ENCODE measurements around the gene FCHSD2. TPM values are rescaled to one million over a fixed set of nuclear protein-coding genes. Genes with fewer than 3 reads are reported as not detected.
"Not testable (repeated sequence)": the region's sequence is repeated elsewhere in the genome, so short reads cannot be mapped to it uniquely, and the experiment has no call there.

The FCHSD2 gene
- total RNA-seq, 1 donor from 2014 or later = 22.2 TPM

GRCh38 chr11:73137944-73138274, 4.2 kb downstream of the FCHSD2 start:
- peaks cover 7% of the 10 kb centered on the region for H3K27me3 Mint-ChIP-seq (ENCODE audit: insufficient read depth, low read depth)
- Histone ChIP-seq H2AFZ (replicated peaks) (no peak overlapping the region), H3K27me3 (no peaks in the 10 kb centered on the region), H4K20me1 (ENCODE audit: low read depth) (peaks cover 6% of the 10 kb centered on the region), H3K27ac (no peak overlapping the region), H3F3A (ENCODE audit: low read depth) (peaks cover 29% of the 10 kb centered on the region), H3K9ac (no peak overlapping the region), H3K36me3 (no peaks in the 10 kb centered on the region), H3K9me3 (ENCODE audit: low read depth) (no peaks in the 10 kb centered on the region), H3K4me3 (no peak overlapping the region), H3K4me1 (peaks cover 15% of the 10 kb centered on the region), H3K79me2 (ENCODE audit: low read depth) (peaks cover 72% of the 10 kb centered on the region), H3K4me2 (no peak overlapping the region)
- no peak for DNase-seq (ENCODE audit: low spot score)
- no peaks in the 10 kb centered on the region for H3K9me3 Mint-ChIP-seq
- no peak for TF ChIP-seq CTCF (IDR thresholded peaks at IDR 0.05)
- TF ChIP-seq EZH2 (IDR thresholded peaks at IDR 0.05) = no peak
- TF ChIP-seq EZH2phosphoT487 (IDR thresholded peaks at IDR 0.05) = no peak
- no peak overlapping the region for H3K27ac Mint-ChIP-seq
- no peak overlapping the region for H3K4me3 Mint-ChIP-seq
- H3K4me1 Mint-ChIP-seq = peaks cover 26% of the 10 kb centered on the region
- peaks cover 14% of the 10 kb centered on the region for H3K36me3 Mint-ChIP-seq

- Histone ChIP-seq H3K4me1 (peaks cover 15% of the 10 kb centered on the region), H3K79me2 (ENCODE audit: low read depth) (peaks cover 73% of the 10 kb centered on the region), H3K9me3 (ENCODE audit: low read depth) (no peaks in the 10 kb centered on the region), H3K4me3 (no peak overlapping the region), H3F3A (ENCODE audit: low read depth) (peaks cover 24% of the 10 kb centered on the region), H3K9ac (no peak overlapping the region), H3K27me3 (no peaks in the 10 kb centered on the region), H2AFZ (replicated peaks) (no peak overlapping the region), H3K4me2 (no peak overlapping the region), H3K27ac (no peak overlapping the region), H3K36me3 (no peaks in the 10 kb centered on the region), H4K20me1 (ENCODE audit: low read depth) (peaks cover 10% of the 10 kb centered on the region)
- Mint-ChIP-seq H3K27me3 (ENCODE audit: insufficient read depth, low read depth) (peaks cover 4% of the 10 kb centered on the region), H3K27ac (no peak overlapping the region), H3K4me1 (peaks cover 23% of the 10 kb centered on the region), H3K4me3 (no peak overlapping the region), H3K9me3 (no peaks in the 10 kb centered on the region), H3K36me3 (peaks cover 16% of the 10 kb centered on the region)
- no peak for DNase-seq (ENCODE audit: low spot score)
- no peak for TF ChIP-seq EZH2phosphoT487 (IDR thresholded peaks at IDR 0.05)
Observed at GRCh38 chr11:73137262-73137943, 4.7 kb downstream of the FCHSD2 start.

GRCh38 chr11:73136722-73137121, 5.4 kb downstream of the FCHSD2 start:
- Histone ChIP-seq H3K4me1 (peaks cover 15% of the 10 kb centered on the region), H3F3A (ENCODE audit: low read depth) (peaks cover 19% of the 10 kb centered on the region), H4K20me1 (ENCODE audit: low read depth) (peaks cover 13% of the 10 kb centered on the region), H3K79me2 (ENCODE audit: low read depth) (peaks cover 80% of the 10 kb centered on the region)
- H2AFZ ChIP-seq (replicated peaks); H3K9me3 Mint-ChIP-seq; H3K4me2 ChIP-seq; H3K27ac Mint-ChIP-seq; H3K27me3 ChIP-seq; H3K9ac ChIP-seq; H3K27me3 Mint-ChIP-seq (ENCODE audit: insufficient read depth, low read depth); H3K4me3 ChIP-seq; DNase-seq (ENCODE audit: low spot score); H3K36me3 ChIP-seq; H3K9me3 ChIP-seq (ENCODE audit: low read depth); H3K27ac ChIP-seq; H3K4me3 Mint-ChIP-seq: not testable (repeated sequence)
- Mint-ChIP-seq H3K36me3 (peaks cover 20% of the 10 kb centered on the region), H3K4me1 (peaks cover 23% of the 10 kb centered on the region)

- peaks cover 73% of the 10 kb centered on the region for H3K79me2 ChIP-seq (ENCODE audit: low read depth)
Observed at GRCh38 chr11:73135346-73136284, 6.5 kb downstream of the FCHSD2 start.

GRCh38 chr11:73132349-73132748, 9.8 kb downstream of the FCHSD2 start:
- not testable (repeated sequence) for H3K9me3 Mint-ChIP-seq; H3F3A ChIP-seq (ENCODE audit: low read depth); H3K4me1 ChIP-seq; H3K4me1 Mint-ChIP-seq; H3K27ac ChIP-seq; H3K9ac ChIP-seq; DNase-seq (ENCODE audit: low spot score); H3K4me3 ChIP-seq; H3K27me3 Mint-ChIP-seq (ENCODE audit: insufficient read depth, low read depth); H2AFZ ChIP-seq (replicated peaks); H3K27ac Mint-ChIP-seq; H3K4me2 ChIP-seq; H3K27me3 ChIP-seq; H3K4me3 Mint-ChIP-seq; H3K36me3 ChIP-seq; H3K9me3 ChIP-seq (ENCODE audit: low read depth)
- Histone ChIP-seq H3K79me2 (ENCODE audit: low read depth) (peaks cover 40% of the 10 kb centered on the region), H4K20me1 (ENCODE audit: low read depth) (peaks cover 15% of the 10 kb centered on the region)
- peaks cover 37% of the 10 kb centered on the region for H3K36me3 Mint-ChIP-seq

More at GRCh38 chr11:73135346-73136284, 6.5 kb downstream of the FCHSD2 start:
- peaks cover 9% of the 10 kb centered on the region for H3F3A ChIP-seq (ENCODE audit: low read depth)
- Mint-ChIP-seq H3K27me3 (ENCODE audit: insufficient read depth, low read depth) (peaks cover 3% of the 10 kb centered on the region), H3K36me3 (peaks cover 25% of the 10 kb centered on the region), H3K9me3 (no peaks in the 10 kb centered on the region), H3K27ac (no peak overlapping the region), H3K4me3 (no peak overlapping the region), H3K4me1 (peaks cover 21% of the 10 kb centered on the region)
- H3K27ac ChIP-seq = no peak overlapping the region
- no peaks in the 10 kb centered on the region for H3K9me3 ChIP-seq (ENCODE audit: low read depth)
- no peak overlapping the region for H3K9ac ChIP-seq
- H3K4me2 ChIP-seq = no peak overlapping the region
- no peak for TF ChIP-seq EZH2phosphoT487 (IDR thresholded peaks at IDR 0.05)
- TF ChIP-seq EZH2 (IDR thresholded peaks at IDR 0.05) = no peak
- TF ChIP-seq CTCF (IDR thresholded peaks at IDR 0.05) = no peak
- H3K4me3 ChIP-seq = no peak overlapping the region
- peaks cover 15% of the 10 kb centered on the region for H3K4me1 ChIP-seq
- H3K36me3 ChIP-seq = peaks cover 4% of the 10 kb centered on the region
- DNase-seq (ENCODE audit: low spot score) = peak; percentile 17
- H2AFZ ChIP-seq (replicated peaks) = no peak overlapping the region
- peaks cover 13% of the 10 kb centered on the region for H4K20me1 ChIP-seq (ENCODE audit: low read depth)
- no peaks in the 10 kb centered on the region for H3K27me3 ChIP-seq
